Natural killer cell (primary cell): Measurements from ENCODE around the gene SPATA32. TPM values are rescaled to one million over a fixed set of nuclear protein-coding genes. Genes with fewer than 3 reads are reported as not detected.

Experiments used
- ATAC-seq, 3 donors: fragments of 150-1000 bp in 2 of 3; fragments of 200-7000 bp in 1 of 3; cut with Tn5 transposase; 1 replicate in 1 of 3; 2 replicates in 2 of 3; pipeline ENCODE4 v1.10.0; 2021; ENCODE audit warnings: mild to moderate bottlenecking in 2 of 3, moderate library complexity in 2 of 3
- DNase-seq, 2 donors: peaks; one replicate each; pipeline versions ENCODE4 v3.0.0 to v3.0.0-alpha.2; 2013 to 2021; ENCODE audit warnings: mixed read lengths in 1 of 2
- H3K27ac ChIP-seq: one replicate; pipeline ENCODE4 v1.5.1; 2013; ENCODE audit warnings: mild to moderate bottlenecking, low read length
- H3K27me3 ChIP-seq: one replicate; pipeline ENCODE4 v1.6.1; 2013; ENCODE audit warnings: low read length; ENCODE audit not compliant: control insufficient read depth, insufficient read depth
- H3K36me3 ChIP-seq: one replicate; pipeline ENCODE4 v1.6.1; 2013; ENCODE audit warnings: low read length; ENCODE audit not compliant: control insufficient read depth, insufficient read depth
- H3K4me1 ChIP-seq: one replicate; pipeline ENCODE4 v1.6.1; 2013; ENCODE audit warnings: low read length; ENCODE audit not compliant: control insufficient read depth, insufficient read depth
- H3K4me3 ChIP-seq: one replicate; pipeline ENCODE4 v1.5.1; 2013; ENCODE audit warnings: low read length
- H3K9me3 ChIP-seq: one replicate; pipeline ENCODE4 v1.6.1; 2013; ENCODE audit warnings: low read length; ENCODE audit not compliant: control insufficient read depth, insufficient read depth
- H3K27ac Mint-ChIP-seq, 2 donors: one replicate each; pipeline ENCODE4 v1.8.0; 2022; ENCODE audit warnings: mild to moderate bottlenecking in 2 of 2, mixed read lengths in 2 of 2, moderate library complexity in 1 of 2
- H3K27me3 Mint-ChIP-seq, 2 donors: one replicate each; pipeline ENCODE4 v1.8.0; 2022; ENCODE audit warnings: low read depth in 2 of 2, mixed read lengths in 2 of 2
- H3K36me3 Mint-ChIP-seq: one replicate; pipeline ENCODE4 v1.8.0; 2022; ENCODE audit warnings: mixed read lengths
- H3K4me1 Mint-ChIP-seq, 2 donors: one replicate each; pipeline ENCODE4 v1.8.0; 2022; ENCODE audit warnings: mixed read lengths in 2 of 2
- H3K4me3 Mint-ChIP-seq: one replicate; pipeline ENCODE4 v1.8.0; 2022; ENCODE audit warnings: mild to moderate bottlenecking, moderate library complexity, mixed read lengths
- H3K9me3 Mint-ChIP-seq, 2 donors: one replicate each; pipeline ENCODE4 v1.8.0; 2022; ENCODE audit warnings: mixed read lengths in 2 of 2
- WGBS: methylation state at CpG from one replicate; pipeline ENCODE4 v1.1.7; 2013; ENCODE audit warnings: missing lambda C conversion rate; ENCODE audit not compliant: insufficient coverage; 5-methylcytosine and 5-hydroxymethylcytosine counted together
- intact Hi-C: fragments of 100-400 bp; cut with micrococcal nuclease; formaldehyde crosslinking; loops from one replicate; pipeline ENCODE4 v1.14.2; 2022
- total RNA-seq, 4 donors: library from RNA; stranded (reverse); fragments of 120-200 nt in 1 of 4; gene quantifications; one replicate each; pipeline versions ENCODE4 v1.2.3 to v1.2.4, GENCODE V29; 2013 to 2022
- TF ChIP-seq, protein P1 (sequence below): fragments of 200-600 bp; IDR thresholded peaks from one replicate; pipeline ENCODE4 v1.8.0; 2022; ENCODE audit warnings: antibody characterized with exemption

The SPATA32 gene
- total RNA-seq, 3 donors from 2014 or later (not counting 1 experiment from before 2014, with no cell fraction given) = 0.43 TPM; not detected in 2

DNA sequence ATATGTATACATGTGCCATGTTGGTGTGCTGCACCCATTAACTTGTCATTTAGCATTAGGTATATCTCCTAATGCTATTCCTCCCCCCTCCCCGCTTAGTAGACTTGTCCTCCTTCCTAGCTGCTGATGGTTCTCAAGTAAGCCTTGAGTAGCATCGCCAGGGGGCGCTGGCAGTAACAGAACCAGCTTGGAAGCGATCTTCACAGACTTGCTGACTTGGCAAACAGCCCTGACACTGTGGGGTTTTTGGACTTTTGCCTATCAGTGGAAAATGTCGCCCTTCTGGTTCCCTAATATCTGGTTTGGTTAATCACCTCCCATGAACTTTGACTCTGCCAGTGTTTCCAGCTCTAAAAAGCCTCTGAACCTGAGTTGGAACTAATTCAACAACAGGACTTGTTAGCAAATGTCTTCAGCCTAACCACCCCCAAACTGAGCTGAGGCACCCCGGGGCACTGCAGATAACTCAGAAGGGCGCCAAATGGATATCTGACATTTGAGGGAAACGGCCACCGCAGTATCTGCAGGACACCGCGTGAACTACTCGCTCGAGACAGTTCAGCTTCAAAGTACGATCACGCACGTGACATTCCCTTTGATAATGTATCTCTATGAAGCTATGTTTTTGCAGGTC is 15.4 kb upstream of the SPATA32 start:
- no peak overlapping the region for H3K27ac ChIP-seq
- Mint-ChIP-seq H3K27ac (peak overlapping the region in 1 of 2 donors; percentile 66), H3K9me3 (no peaks in the 10 kb centered on the region), H3K36me3 (no peaks in the 10 kb centered on the region), H3K27me3 (no peaks in the 10 kb centered on the region), H3K4me3 (no peak overlapping the region), H3K4me1 (peaks cover 0 to 5% of the 10 kb centered on the region in 2 donors)
- DNase-seq = peak; percentile 86 to 95
- peaks cover 35% of the 10 kb centered on the region for H3K36me3 ChIP-seq
- H3K27me3 ChIP-seq = no peaks in the 10 kb centered on the region
- intact Hi-C loops = loop anchor here (1.0 to 2.0 kb wide), 3 partner anchors 35 to 108 kb away; no protein-coding TSS in a partner anchor
- H3K4me1 ChIP-seq = no peaks in the 10 kb centered on the region
- ATAC-seq = peak; percentile 93 to 99 (median 99)
- no peak overlapping the region for H3K4me3 ChIP-seq
- TF ChIP-seq, protein P1, sequence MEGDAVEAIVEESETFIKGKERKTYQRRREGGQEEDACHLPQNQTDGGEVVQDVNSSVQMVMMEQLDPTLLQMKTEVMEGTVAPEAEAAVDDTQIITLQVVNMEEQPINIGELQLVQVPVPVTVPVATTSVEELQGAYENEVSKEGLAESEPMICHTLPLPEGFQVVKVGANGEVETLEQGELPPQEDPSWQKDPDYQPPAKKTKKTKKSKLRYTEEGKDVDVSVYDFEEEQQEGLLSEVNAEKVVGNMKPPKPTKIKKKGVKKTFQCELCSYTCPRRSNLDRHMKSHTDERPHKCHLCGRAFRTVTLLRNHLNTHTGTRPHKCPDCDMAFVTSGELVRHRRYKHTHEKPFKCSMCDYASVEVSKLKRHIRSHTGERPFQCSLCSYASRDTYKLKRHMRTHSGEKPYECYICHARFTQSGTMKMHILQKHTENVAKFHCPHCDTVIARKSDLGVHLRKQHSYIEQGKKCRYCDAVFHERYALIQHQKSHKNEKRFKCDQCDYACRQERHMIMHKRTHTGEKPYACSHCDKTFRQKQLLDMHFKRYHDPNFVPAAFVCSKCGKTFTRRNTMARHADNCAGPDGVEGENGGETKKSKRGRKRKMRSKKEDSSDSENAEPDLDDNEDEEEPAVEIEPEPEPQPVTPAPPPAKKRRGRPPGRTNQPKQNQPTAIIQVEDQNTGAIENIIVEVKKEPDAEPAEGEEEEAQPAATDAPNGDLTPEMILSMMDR = peak; percentile 72
- H3K9me3 ChIP-seq = no peaks in the 10 kb centered on the region
- 52% methylated on average over 16 of the region's 16 CpGs for WGBS

- TF ChIP-seq, protein P1 = no peak
- WGBS = 88% methylated on average over 5 of the region's 6 CpGs
- no peak overlapping the region for H3K27ac ChIP-seq
- Mint-ChIP-seq H3K27me3 (no peaks in the 10 kb centered on the region), H3K9me3 (no peaks in the 10 kb centered on the region), H3K36me3 (no peaks in the 10 kb centered on the region), H3K27ac (no peak overlapping the region), H3K4me3 (no peak overlapping the region), H3K4me1 (peaks cover 0 to 5% of the 10 kb centered on the region in 2 donors)
- H3K9me3 ChIP-seq = no peaks in the 10 kb centered on the region
- no peak overlapping the region for H3K4me3 ChIP-seq
- DNase-seq (no peak), ATAC-seq (no peak)
- peaks cover 39% of the 10 kb centered on the region for H3K36me3 ChIP-seq
- no peaks in the 10 kb centered on the region for H3K4me1 ChIP-seq
- H3K27me3 ChIP-seq = no peaks in the 10 kb centered on the region
- intact Hi-C loops = loop anchor here (2.0 kb wide), 2 partner anchors 37 to 57 kb away; no protein-coding TSS in a partner anchor
These were observed 14.1 kb upstream of the SPATA32 start for GRCh38 chr17:45276031-45276430.

GRCh38 chr17:45274033-45274432 is 12.1 kb upstream of the SPATA32 start:
- H3K9me3 ChIP-seq = no peaks in the 10 kb centered on the region
- Mint-ChIP-seq H3K36me3 (no peaks in the 10 kb centered on the region), H3K4me3 (no peak overlapping the region), H3K9me3 (no peaks in the 10 kb centered on the region), H3K4me1 (peaks cover 0 to 5% of the 10 kb centered on the region in 2 donors), H3K27me3 (no peaks in the 10 kb centered on the region), H3K27ac (no peak overlapping the region)
- H3K4me3 ChIP-seq = no peak overlapping the region
- peaks cover 49% of the 10 kb centered on the region for H3K36me3 ChIP-seq
- H3K27ac ChIP-seq = no peak overlapping the region
- TF ChIP-seq, protein P1 = no peak
- intact Hi-C loops = no loop called here
- no peaks in the 10 kb centered on the region for H3K4me1 ChIP-seq
- ATAC-seq (no peak), DNase-seq (no peak)
- H3K27me3 ChIP-seq = no peaks in the 10 kb centered on the region
- WGBS = 95% methylated on average over 5 of the region's 5 CpGs

- no peak overlapping the region for H3K27ac ChIP-seq
- Mint-ChIP-seq H3K27ac (no peak overlapping the region), H3K4me3 (no peak overlapping the region), H3K27me3 (no peaks in the 10 kb centered on the region), H3K4me1 (peaks cover 0 to 5% of the 10 kb centered on the region in 2 donors), H3K9me3 (no peaks in the 10 kb centered on the region), H3K36me3 (no peaks in the 10 kb centered on the region)
- no peaks in the 10 kb centered on the region for H3K27me3 ChIP-seq
- H3K9me3 ChIP-seq = no peaks in the 10 kb centered on the region
- peaks cover 54% of the 10 kb centered on the region for H3K36me3 ChIP-seq
- TF ChIP-seq, protein P1 = no peak
- no peak overlapping the region for H3K4me3 ChIP-seq
- ATAC-seq (no peak), DNase-seq (no peak)
- H3K4me1 ChIP-seq = no peaks in the 10 kb centered on the region
- intact Hi-C loops = no loop called here
- WGBS = 94% methylated on average over 16 of the region's 16 CpGs
These were observed 11.7 kb upstream of the SPATA32 start for GRCh38 chr17:45273551-45273957.
